GM19455 (cell line): Measurements from ENCODE around the gene DGCR2.
"Not testable (repeated sequence)": the region's sequence is repeated elsewhere in the genome, so short reads cannot be mapped to it uniquely, and the experiment has no call there.

Experiments
- ATAC-seq: cut with Tn5 transposase; IDR thresholded peaks from one replicate; pipeline ENCODE4 v1.9.1; 2021; ENCODE audit not compliant: unreplicated experiment

The DGCR2 gene, protein sequence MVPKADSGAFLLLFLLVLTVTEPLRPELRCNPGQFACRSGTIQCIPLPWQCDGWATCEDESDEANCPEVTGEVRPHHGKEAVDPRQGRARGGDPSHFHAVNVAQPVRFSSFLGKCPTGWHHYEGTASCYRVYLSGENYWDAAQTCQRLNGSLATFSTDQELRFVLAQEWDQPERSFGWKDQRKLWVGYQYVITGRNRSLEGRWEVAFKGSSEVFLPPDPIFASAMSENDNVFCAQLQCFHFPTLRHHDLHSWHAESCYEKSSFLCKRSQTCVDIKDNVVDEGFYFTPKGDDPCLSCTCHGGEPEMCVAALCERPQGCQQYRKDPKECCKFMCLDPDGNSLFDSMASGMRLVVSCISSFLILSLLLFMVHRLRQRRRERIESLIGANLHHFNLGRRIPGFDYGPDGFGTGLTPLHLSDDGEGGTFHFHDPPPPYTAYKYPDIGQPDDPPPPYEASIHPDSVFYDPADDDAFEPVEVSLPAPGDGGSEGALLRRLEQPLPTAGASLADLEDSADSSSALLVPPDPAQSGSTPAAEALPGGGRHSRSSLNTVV

DNA sequence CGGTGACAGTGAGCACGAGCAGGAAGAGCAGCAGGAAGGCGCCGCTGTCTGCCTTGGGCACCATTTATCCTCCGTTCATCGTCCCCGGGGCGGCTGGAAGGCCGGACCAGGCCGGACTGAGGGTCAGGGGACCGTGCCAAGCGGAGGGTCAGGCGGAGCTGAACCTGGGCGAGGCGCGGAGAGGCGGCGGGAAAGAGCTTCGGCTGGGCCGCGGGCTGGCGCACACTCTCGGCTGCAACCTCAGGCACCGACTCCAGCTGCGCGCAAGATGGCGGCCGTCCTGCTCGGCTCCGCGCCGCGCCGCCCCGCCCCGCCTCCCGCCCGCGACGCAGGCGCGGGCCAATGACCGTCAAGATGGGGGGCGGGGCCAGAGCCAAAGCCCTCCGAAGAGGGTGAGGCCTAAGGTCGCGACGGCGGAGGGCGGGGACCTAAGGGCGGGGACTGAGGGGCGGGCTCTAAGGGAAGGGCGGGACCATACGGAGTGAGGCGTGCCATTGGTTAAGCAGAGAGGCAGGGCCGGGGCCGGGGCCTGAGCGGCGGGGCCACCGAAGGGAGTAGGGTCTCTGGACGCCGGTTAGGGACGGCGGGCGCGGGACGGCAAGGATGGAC lies at the start of gene DGCR2:
Gene DGCR2 (minus strand): TSS at position 270 of the 609 bp plus-strand sequence. CDS start 206 bp downstream, at position 64.
- ATAC-seq: peak; percentile 82

GRCh38 chr22:19169947-19170318 lies 47.7 kb upstream of the DGCR2 start:
- ATAC-seq: no peak

DNA sequence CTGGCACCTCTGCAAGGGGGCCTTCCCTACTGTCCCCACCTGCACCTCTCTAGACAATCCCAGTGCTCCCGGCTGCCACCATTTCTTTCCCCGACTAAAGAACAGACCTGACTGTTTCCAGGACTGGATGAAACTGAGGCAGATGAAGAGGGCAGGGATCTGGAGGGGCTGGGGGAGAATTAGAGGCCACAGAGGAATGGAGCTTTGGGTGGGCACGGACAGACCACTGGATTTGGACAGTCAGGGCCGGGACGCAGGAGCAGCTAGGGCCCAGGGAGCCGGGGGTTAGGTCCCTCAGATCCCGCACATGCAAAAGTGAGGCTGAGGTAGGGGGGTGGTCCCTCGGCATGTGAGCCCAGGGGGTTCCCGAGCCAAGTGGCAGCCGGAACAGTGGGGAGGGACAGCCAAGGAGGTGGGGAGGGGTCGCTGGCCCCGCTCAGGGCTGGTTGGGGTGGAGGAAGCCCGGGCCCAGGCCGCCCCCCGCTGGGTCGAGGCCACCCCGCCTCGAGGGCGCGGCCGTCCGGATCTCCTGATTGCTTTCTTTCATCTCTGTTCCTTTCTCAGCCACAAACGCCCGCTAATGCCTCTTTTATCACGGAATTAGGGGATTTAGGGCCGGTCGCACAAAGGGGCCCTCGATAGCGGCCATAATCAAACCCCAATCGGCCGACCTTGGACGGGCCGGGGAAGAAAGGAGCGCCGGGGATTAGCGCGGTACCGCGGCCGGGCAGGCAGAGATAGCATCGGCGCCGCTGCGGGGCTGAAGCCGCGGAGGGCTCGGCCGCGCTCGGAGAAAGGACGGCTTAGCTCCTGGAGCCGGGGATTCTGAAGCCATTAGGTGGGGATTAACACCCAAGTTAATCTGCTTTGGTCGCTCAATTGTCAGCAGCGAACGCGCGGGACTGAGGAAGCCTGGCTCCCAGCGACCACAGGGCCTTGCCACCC lies 47.1 kb upstream of the DGCR2 start:
- ATAC-seq: no peak

DNA sequence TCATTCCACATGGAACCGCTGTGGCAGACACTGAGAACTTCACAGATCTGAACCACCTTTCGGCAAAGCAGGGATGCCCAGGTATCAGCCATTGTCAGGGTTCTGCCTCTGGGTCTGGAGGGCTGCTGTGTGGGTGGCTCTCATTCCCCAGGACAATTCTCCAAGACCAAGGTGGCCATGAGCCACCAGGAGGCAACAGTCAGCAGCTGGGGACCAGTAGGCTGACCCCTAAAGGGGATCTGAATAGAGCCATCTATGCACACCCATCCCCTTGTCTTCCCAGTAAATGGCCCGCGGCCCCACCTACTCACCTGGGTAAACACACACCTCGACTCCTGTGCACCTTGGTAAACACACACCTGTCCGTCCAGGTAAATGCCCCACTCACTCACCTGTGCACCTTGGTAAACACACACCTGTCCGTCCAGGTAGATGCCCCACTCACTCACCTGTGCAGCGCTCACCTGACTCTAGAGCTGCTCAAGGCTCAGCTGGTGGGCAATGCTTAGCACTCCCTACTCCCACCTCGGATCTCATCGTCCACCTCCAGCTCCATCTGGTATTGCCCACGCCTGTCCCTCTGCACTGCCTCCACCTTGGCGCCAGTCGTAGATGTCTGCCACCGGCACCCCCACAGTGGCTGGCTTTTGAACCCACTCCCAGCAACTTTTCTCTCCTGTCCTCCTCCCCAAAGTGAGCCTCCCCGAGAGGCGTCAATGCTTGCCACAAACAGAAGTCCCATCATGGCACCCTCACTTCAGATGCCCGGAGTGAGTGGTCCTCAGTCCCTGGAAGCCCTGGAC lies 46.1 kb upstream of the DGCR2 start:
- ATAC-seq: no peak

DNA sequence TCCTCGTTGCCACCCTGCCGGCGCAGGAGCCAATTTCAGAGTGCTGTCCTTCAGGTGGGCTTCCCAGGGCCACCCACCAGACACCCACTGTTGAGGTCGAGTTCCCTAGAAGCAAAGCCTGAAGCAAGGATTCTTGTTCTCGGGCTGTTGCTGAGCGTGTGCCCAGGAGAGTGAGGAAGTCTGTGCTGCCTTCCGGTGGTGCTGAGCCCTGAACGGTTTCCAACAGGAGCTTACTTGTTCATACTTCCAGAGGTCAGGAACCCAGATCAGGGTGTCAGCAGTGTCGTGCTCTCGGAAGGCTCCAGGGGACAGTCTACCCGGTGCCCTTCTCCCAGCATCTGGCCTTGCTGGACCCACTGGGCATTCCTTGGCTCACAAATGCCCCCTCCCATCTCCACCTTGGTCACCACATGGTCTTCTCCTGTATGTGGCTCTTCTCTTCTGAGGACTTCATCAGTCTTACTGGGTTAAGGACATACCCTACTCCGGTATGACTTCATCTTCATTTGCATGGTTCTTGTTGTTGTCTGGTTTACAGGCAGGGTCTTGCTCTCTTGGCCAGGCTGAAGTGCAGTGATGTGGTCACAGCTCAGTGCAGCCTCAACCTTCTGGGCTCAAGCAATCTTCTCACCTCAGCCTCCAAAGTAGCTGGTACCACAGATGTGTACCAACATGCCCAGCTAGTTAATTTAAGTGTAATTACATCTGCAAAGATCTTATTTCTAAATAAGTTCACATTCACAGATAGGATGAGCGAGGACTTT lies 45.1 kb upstream of the DGCR2 start:
- no peak for ATAC-seq

DNA sequence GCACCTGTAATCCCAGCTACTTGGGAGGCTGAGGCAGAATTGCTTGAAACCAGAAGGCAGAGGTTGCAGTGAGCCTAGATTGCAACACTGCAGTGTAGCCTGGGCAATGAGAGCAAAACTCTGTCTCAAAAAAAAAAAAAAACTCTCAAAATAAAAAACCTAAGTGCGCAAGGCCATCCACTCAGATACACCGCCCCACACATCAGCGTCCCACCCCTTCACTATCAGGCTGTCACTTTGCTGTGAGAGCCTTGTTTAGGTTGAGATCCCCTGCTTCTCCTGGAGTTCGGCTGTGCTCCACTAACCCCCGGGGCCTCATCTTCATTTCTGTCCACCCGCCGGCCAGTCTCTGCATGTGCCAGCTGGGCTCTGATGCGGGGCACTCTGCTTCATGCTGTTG lies 44.2 kb upstream of the DGCR2 start:
- no peak for ATAC-seq

DNA sequence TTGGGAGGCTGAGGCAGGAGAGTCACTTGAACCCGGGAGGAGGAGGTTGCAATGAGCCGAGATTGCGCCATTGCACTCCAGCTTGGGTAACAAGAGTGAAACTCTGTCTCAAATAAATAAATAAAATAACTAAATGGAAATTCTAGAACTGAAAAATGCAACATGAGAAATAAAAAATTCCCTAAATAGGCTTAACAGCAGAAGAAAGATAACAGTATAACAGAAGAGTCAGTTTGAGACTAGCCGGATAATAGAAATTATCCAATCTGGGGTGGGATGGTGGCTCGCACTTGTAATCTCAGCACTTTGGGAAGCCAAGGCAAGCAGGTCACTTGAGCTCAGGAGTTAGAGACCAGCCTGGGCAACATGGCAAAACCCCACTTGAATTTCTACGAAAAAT lies 42.2 kb upstream of the DGCR2 start:
- ATAC-seq: no peak

- ATAC-seq: not testable (repeated sequence)
These were observed 36.4 kb upstream of the DGCR2 start for GRCh38 chr22:19158649-19159048.

GRCh38 chr22:19156109-19156508 lies 33.9 kb upstream of the DGCR2 start:
- not testable (repeated sequence) for ATAC-seq

GRCh38 chr22:19152942-19153883 lies 31.0 kb upstream of the DGCR2 start:
- ATAC-seq: no peak

DNA sequence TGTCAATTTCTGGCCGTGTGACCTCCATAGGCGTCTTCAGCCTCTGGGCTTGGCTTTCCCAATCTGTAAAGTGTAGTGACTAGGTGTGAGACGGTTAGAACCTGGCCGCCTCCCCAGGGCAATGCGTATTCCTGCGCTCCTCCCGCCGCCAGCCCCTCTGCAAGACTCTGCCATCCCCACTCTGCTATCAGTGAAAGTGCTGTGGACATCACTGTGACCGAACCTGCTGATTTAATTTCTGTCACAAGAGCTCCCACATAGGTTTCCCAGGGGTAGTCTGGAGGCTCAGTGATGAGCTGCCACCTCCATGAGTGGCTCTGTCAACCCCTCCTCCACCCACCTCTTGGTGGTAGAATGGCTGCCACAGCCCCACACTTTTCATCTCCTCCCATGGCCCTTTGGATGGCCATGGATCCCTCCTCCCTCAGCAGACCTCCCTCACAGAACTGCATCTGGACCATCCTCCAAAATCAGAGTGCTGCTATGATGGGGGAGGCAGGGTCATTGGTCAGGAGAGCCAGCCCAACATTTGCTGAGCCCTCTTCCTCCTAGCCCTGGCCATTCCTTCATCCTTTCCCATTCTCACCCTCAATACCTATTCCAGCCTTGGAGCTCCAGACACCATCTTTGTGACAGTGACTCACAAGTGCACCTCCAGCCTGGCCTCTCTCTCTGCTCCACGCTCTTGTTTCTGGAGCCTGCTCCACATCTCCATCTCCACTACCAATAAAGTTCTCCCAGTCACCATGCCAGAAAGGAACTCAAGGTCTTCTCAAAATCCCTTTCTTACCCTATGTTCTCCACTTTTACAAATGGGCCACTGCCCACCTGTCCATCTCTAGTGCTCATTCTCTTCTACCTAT lies 29.3 kb upstream of the DGCR2 start:
- no peak for ATAC-seq

DNA sequence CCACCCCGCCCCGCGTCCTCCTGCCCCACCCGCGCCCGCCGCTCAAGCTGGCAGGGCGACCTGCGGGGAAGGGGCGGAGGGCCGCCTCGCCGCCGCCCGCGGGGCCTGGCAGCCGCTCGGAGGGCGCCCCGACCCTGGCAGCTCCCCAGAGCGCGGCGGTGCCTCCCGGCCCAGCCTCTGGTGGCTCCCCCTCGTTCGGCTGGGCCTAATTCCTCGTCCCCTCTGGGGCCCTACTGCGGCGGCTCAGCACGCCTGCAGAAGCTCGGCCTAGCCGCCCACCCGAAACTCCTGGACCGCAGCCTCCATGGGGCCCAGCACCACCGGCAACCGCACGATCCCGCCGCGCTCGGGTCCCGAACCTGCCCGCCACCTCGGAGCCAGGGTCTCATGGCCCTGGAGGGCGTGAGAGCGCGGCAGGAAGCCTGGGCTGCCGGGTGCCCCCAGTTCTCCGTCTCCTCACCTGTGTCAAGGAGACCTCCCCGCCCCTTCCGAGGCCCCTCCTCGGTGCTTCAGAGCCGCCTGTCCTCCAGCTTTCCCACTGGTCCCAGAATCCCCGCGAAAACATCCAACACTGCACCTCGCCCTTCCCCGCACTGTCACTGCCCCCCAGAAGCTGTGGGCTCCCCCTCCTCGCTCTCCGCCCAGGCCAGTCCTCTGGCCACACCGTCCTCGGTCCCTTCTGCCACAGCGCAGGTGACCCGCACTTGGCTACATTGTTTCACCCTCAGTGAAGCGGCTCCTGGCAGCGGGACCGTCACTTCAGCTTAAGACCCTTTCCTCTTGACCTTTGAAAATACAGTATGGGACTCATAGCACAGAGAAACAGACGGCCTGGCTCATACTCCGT lies 28.5 kb upstream of the DGCR2 start:
- ATAC-seq: no peak

DNA sequence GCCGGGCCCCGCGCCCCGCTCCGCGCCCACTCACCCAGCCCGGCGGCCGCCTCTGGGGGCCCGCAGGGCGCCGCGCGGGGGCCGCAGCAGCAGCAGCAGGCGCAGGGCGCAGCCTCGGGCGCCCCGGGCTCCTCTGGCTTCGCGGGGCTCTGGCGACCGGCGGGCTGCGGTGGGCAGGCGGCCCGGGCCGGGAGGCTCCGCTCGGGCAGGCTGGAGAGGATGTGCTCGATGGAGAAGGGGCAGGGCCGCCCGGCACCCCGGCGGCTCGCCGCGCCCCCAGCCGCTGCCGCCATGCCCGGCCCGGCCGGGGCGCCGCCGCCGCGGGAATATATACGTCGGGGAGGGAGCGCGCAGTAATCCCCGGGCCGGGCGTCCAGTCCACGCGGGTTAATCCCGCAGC lies 27.8 kb upstream of the DGCR2 start, which contains the start of gene GSC2:
Gene GSC2 (minus strand): TSS at position 302 of the 400 bp plus-strand sequence. CDS start 9 bp downstream, at position 293.
- ATAC-seq: no peak

DNA sequence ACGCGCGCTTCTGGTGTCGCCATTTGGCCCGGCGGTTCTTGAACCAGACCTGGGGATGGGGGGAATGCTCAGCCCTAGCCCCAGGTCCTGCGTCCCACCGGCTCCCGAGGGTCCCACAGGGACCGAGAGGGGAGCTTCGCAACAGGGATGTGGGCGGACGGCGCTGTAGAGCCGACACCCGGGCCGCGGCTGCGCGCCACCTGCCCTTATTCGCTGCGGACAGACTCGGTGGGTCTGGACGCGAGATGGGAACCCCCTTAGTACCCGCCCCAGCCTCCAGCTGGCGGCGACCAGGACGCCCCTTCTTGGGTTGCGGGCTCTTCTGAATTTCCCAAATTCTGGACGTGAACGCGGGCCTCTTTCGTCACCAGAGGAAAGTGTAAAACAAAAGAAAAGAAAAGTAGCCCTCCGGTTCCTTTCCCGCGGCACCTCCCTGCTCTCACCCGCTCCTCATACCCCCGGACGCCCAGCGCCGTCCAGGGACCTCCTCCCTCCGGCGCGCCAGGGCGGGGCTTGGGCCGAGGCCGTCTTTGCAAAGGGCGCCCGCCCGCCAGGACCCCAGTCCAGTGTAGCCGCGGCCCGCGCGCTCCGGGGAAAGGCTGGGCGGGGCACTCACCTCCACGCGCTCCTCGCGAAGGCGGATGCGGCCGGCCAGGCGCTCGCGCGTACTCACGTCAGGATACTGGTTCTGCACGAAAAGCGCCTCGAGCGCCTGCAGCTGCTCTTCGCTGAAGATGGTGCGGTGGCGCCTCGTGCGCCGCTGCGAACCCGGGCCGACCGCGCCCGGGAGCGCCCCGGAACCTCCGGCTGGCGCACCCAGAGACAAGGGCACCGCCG lies 27.1 kb upstream of the DGCR2 start:
- no peak for ATAC-seq

GRCh38 chr22:19148417-19149046 lies 26.3 kb upstream of the DGCR2 start:
- no peak for ATAC-seq
